GM21576 (cell line): ENCODE data around the gene TOX2.

Experiments used
- ATAC-seq: cut with Tn5 transposase; IDR thresholded peaks from one replicate; pipeline ENCODE4 v1.9.1; 2021; ENCODE audit warnings: mild to moderate bottlenecking, moderate library complexity; ENCODE audit not compliant: unreplicated experiment

TOX2 gene

GRCh38 chr20:44117296-44118184 is 202.9 kb downstream of the TOX2 start:
- no peak for ATAC-seq

GRCh38 chr20:44118185-44119033 is 203.8 kb downstream of the TOX2 start:
- ATAC-seq, result no peak
